Measurements from ENCODE around the gene GIMAP7.

DNA sequence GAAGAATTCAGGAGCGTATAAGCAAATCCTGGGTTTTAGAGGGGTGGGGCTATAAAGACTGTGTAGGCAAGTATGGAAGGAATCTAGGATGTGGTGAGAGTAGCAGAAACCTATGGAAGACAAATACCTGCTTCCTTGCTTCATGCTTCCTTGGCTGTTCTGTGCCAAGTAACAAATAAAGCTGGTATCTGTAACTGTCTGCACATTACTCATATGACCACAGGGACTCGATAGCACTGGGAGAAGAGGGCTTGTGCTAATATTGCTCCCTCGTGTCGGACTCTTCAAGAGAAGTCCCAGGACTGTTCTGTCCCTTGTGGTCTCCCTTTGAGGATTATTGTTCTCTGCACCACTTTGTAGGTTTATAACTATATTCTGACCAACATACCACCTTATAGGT is 11.5 kb upstream of the GIMAP7 start:
- TF ChIP-seq, protein P1, sequence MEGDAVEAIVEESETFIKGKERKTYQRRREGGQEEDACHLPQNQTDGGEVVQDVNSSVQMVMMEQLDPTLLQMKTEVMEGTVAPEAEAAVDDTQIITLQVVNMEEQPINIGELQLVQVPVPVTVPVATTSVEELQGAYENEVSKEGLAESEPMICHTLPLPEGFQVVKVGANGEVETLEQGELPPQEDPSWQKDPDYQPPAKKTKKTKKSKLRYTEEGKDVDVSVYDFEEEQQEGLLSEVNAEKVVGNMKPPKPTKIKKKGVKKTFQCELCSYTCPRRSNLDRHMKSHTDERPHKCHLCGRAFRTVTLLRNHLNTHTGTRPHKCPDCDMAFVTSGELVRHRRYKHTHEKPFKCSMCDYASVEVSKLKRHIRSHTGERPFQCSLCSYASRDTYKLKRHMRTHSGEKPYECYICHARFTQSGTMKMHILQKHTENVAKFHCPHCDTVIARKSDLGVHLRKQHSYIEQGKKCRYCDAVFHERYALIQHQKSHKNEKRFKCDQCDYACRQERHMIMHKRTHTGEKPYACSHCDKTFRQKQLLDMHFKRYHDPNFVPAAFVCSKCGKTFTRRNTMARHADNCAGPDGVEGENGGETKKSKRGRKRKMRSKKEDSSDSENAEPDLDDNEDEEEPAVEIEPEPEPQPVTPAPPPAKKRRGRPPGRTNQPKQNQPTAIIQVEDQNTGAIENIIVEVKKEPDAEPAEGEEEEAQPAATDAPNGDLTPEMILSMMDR (IDR thresholded peaks at IDR 0.05) = no peak
- TF ChIP-seq POLR2A (IDR thresholded peaks at IDR 0.05) = no peak
